Neural progenitor cell (in vitro differentiated cells): ENCODE measurements around the gene CTIF.

Experiments used
- CTCF ChIP-seq: fragments of 200-600 bp; sonication (generic); IDR thresholded peaks from 2 replicates; pipeline ENCODE4 v1.5.1; 2017; ENCODE audit warnings: antibody characterized with exemption, mild to moderate bottlenecking
- EZH2 ChIP-seq: fragments of 200-600 bp; sonication (generic); IDR thresholded peaks from 2 replicates; pipeline ENCODE4 v1.6.1; 2017; ENCODE audit warnings: antibody characterized with exemption, mild to moderate bottlenecking, moderate library complexity

GRCh38 chr18:48875314-48875941 is 336.6 kb downstream of the CTIF start:
- TF ChIP-seq CTCF (no peak), EZH2 (no peak)
